ENCODE measurements around the gene KCNN1. TPM values are rescaled to one million over a fixed set of nuclear protein-coding genes. Genes with fewer than 3 reads are reported as not detected.

Gene KCNN1
- total and polyA plus RNA-seq, 9 of the 15 experiments (the other 6 are each of a cell fraction or from before 2014, with no cell fraction given), result 0.01 to 6.2 (median 0.72) TPM

DNA sequence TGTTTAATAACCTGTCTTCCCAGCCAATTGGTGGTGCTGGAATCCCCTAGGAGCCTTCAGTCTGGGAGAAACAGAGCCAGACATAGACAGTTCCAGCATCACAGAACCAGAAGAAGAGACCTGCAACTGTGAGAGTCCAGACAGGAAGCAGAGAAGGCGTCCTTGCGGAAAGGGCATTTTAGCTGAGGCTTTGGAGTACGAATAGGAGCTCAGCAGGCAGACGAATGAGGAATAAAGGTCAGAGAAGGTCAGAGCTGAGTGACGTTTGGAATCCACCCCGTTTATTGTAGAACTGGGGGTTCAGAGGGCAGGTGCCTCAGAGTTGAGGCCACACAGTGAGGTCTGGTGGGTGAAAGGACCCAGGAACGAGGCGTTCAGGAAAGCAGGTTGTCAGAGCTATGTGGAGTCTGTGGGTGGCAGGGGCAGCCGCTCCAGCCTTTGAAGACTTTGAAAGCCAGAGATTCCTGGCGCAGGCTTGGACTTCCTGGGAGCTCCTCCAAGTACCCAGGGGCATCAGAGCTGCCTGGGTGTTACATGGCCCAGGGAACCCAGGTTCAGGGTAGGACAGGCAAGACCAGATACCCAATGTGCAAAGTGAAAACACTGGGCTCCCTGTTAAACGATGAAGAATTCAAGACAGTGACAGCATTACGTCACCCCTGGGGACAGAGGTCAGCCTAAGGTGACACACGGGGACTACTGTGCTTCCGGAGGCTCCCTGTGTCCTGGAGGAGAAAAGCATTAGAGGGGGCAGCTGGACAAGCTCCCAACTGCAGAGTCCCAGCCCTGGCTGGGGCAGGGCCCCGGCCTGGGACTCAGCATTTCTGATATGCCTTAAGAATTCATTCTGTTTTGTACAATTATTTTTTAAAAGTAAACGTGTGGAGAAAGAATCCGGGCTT, 46.6 kb downstream of the KCNN1 start (continued):
- TF ChIP-seq NR1H2 (CRISPR knock-in tag; IDR thresholded peaks at IDR 0.05), result no peak
- TF ChIP-seq, protein P1, sequence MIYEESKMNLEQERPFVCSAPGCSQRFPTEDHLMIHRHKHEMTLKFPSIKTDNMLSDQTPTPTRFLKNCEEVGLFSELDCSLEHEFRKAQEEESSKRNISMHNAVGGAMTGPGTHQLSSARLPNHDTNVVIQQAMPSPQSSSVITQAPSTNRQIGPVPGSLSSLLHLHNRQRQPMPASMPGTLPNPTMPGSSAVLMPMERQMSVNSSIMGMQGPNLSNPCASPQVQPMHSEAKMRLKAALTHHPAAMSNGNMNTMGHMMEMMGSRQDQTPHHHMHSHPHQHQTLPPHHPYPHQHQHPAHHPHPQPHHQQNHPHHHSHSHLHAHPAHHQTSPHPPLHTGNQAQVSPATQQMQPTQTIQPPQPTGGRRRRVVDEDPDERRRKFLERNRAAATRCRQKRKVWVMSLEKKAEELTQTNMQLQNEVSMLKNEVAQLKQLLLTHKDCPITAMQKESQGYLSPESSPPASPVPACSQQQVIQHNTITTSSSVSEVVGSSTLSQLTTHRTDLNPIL (CRISPR knock-in tag; IDR thresholded peaks at IDR 0.05), result no peak
- TF ChIP-seq KLF10 (CRISPR knock-in tag; IDR thresholded peaks at IDR 0.05), result no peak
- TF ChIP-seq ZNF324 (CRISPR knock-in tag; IDR thresholded peaks at IDR 0.05), result no peak
- TF ChIP-seq, protein P2, sequence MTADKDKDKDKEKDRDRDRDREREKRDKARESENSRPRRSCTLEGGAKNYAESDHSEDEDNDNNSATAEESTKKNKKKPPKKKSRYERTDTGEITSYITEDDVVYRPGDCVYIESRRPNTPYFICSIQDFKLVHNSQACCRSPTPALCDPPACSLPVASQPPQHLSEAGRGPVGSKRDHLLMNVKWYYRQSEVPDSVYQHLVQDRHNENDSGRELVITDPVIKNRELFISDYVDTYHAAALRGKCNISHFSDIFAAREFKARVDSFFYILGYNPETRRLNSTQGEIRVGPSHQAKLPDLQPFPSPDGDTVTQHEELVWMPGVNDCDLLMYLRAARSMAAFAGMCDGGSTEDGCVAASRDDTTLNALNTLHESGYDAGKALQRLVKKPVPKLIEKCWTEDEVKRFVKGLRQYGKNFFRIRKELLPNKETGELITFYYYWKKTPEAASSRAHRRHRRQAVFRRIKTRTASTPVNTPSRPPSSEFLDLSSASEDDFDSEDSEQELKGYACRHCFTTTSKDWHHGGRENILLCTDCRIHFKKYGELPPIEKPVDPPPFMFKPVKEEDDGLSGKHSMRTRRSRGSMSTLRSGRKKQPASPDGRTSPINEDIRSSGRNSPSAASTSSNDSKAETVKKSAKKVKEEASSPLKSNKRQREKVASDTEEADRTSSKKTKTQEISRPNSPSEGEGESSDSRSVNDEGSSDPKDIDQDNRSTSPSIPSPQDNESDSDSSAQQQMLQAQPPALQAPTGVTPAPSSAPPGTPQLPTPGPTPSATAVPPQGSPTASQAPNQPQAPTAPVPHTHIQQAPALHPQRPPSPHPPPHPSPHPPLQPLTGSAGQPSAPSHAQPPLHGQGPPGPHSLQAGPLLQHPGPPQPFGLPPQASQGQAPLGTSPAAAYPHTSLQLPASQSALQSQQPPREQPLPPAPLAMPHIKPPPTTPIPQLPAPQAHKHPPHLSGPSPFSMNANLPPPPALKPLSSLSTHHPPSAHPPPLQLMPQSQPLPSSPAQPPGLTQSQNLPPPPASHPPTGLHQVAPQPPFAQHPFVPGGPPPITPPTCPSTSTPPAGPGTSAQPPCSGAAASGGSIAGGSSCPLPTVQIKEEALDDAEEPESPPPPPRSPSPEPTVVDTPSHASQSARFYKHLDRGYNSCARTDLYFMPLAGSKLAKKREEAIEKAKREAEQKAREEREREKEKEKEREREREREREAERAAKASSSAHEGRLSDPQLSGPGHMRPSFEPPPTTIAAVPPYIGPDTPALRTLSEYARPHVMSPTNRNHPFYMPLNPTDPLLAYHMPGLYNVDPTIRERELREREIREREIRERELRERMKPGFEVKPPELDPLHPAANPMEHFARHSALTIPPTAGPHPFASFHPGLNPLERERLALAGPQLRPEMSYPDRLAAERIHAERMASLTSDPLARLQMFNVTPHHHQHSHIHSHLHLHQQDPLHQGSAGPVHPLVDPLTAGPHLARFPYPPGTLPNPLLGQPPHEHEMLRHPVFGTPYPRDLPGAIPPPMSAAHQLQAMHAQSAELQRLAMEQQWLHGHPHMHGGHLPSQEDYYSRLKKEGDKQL (CRISPR knock-in tag; IDR thresholded peaks at IDR 0.05; ENCODE audit: borderline replicate concordance), result no peak
- TF ChIP-seq HDAC3 (IDR thresholded peaks at IDR 0.05; ENCODE audit: borderline replicate concordance, partially characterized antibody), result no peak
- TF ChIP-seq PRMT5 (CRISPR knock-in tag; IDR thresholded peaks at IDR 0.05), result no peak
- TF ChIP-seq ZNF263 (CRISPR knock-in tag; IDR thresholded peaks at IDR 0.05; ENCODE audit: borderline replicate concordance), result no peak
- no peak for TF ChIP-seq ELF1 (tag; IDR thresholded peaks at IDR 0.05)
- TF ChIP-seq, protein P3, sequence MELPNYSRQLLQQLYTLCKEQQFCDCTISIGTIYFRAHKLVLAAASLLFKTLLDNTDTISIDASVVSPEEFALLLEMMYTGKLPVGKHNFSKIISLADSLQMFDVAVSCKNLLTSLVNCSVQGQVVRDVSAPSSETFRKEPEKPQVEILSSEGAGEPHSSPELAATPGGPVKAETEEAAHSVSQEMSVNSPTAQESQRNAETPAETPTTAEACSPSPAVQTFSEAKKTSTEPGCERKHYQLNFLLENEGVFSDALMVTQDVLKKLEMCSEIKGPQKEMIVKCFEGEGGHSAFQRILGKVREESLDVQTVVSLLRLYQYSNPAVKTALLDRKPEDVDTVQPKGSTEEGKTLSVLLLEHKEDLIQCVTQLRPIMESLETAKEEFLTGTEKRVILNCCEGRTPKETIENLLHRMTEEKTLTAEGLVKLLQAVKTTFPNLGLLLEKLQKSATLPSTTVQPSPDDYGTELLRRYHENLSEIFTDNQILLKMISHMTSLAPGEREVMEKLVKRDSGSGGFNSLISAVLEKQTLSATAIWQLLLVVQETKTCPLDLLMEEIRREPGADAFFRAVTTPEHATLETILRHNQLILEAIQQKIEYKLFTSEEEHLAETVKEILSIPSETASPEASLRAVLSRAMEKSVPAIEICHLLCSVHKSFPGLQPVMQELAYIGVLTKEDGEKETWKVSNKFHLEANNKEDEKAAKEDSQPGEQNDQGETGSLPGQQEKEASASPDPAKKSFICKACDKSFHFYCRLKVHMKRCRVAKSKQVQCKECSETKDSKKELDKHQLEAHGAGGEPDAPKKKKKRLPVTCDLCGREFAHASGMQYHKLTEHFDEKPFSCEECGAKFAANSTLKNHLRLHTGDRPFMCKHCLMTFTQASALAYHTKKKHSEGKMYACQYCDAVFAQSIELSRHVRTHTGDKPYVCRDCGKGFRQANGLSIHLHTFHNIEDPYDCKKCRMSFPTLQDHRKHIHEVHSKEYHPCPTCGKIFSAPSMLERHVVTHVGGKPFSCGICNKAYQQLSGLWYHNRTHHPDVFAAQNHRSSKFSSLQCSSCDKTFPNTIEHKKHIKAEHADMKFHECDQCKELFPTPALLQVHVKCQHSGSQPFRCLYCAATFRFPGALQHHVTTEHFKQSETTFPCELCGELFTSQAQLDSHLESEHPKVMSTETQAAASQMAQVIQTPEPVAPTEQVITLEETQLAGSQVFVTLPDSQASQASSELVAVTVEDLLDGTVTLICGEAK (IDR thresholded peaks at IDR 0.05), result no peak
- TF ChIP-seq, protein P3 (CRISPR knock-in tag; IDR thresholded peaks at IDR 0.05), result no peak

Measured in K562 (cell line).